HG02763 (cell line): ENCODE data around the gene SSU72.

Experiments
- ATAC-seq: cut with Tn5 transposase; IDR thresholded peaks from one replicate; pipeline ENCODE4 v1.9.1; 2021; ENCODE audit warnings: mild to moderate bottlenecking, moderate library complexity; ENCODE audit not compliant: unreplicated experiment

SSU72 gene

DNA sequence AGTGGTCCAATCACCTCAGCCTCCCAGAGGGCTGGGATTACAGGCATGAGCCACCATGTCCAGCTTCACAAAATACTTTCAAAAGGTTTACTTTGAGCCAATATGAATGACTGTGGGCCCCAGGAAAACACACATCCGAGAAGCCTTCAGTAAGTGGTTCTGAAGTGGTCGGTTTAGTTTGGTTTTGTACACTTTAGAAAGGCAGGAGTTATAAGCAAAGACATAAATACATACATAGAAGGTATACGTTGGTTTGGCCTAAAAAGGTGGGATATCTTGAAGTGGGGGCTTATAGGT is 37.4 kb upstream of the SSU72 start:
- ATAC-seq, result no peak

DNA sequence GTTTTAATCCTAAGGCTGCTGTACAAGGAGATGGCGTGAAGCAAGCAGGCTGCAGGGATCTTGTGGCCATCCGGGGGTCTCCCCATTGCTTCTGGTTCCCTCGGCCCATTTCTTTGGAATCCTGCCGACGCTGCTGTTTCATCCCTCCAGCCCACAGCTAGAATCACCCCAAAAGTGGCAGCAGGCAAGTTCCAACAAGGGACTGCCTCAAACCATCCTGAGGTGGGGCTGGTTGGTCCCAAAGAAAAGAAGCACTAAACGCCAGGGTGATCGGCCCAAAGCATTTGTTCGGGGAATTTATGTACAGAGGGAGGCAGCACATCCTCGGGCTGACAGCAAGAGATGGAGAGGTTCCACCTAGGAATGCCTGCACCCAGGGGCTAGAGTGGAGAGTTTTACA is 36.1 kb upstream of the SSU72 start:
- no peak for ATAC-seq

DNA sequence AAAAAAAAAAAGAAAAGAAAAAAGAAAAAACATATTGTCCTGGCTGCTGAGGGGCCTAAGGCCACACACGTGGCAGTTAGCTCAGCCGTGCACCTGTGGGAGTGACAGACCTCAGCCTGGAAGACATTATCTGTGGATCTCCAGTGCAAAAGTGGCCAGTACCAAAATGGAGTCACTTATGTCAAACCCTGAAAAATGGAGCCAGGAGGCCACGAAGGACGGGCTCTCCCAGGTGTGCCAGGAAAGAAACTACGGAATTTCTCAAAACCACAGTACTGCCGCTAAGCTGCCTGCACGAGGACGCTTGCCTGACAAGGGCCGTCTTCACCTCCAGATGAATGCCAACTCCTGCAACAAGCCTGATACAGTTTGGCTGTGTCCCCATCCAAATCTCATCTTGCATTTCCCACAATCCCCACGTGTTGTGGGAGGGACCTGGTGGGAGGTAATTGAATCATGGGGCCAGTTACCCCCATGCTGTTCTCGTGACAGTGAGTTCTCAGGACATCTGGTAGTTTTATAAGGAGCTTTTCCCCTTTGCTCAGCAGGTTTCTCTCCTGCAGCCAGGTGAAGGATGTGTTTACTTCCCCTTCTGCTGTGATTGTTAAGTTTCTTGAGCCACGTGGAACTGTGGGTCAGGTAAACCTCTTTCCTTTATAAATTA is 35.3 kb upstream of the SSU72 start:
- ATAC-seq, result no peak

DNA sequence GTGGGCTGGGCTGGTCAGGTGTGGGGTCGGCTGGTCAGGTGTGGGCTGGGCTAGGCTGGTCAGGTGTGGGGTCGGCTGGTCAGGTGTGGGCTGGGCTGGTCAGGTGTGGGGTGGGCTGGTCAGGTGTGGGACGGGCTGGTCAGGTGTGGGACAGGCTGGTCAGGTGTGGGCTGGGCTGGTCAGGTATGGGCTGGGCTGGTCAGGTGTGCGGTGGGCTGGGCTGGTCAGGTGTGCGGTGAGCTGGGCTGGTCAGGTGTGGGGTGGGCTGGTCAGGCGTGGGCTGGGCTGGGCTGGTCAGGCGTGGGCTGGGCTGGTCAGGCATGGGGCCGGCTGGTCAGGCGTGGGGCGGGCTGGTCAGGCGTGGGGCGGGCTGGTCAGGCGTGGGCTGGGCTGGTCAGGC is 31.6 kb upstream of the SSU72 start:
- ATAC-seq, result no peak

DNA sequence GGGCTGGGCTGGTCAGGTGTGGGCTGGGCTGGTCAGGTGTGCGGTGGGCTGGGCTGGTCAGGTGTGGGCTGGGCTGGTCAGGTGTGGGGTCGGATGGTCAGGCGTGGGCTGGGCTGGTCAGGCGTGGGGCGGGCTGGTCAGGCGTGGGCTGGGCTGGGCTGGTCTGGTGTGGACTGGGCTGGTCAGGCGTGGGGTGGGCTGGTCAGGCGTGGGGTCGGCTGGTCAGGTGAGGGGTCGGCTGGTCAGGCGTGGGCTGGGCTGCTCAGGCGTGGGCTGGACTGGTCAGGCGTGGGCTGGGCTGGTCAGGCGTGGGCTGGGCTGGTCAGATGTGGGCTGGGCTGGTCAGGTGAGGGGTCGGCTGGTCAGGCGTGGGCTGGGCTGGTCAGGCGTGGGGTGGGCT is 31.1 kb upstream of the SSU72 start:
- ATAC-seq, result no peak

DNA sequence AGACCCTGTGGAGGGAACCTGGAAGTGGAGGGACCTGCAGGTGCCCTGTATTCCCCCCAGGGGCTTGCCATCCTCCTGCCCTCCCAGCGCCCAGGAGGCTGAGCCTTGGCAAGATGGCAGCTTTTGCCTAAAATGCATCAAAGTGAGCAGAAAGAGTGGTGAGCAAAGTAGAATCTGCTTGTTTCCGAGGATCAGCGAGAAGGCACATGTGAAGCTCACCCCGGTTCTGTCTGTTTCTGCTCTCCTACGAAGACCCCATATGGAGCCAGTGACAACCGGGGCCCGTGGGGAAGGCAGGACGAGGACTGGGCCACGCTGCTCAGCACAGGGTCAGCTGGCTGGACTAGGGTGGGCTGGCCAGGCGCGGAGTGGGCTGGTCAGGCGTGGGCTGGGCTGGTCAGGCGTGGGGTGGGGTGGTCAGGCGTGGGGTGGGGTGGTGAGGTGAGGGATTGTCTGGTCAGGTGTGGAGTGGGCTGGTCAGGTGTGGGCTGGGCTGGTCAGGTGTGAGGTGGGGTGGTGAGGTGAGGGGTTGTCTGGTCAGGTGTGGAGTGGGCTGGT is 30.4 kb upstream of the SSU72 start:
- no peak for ATAC-seq

DNA sequence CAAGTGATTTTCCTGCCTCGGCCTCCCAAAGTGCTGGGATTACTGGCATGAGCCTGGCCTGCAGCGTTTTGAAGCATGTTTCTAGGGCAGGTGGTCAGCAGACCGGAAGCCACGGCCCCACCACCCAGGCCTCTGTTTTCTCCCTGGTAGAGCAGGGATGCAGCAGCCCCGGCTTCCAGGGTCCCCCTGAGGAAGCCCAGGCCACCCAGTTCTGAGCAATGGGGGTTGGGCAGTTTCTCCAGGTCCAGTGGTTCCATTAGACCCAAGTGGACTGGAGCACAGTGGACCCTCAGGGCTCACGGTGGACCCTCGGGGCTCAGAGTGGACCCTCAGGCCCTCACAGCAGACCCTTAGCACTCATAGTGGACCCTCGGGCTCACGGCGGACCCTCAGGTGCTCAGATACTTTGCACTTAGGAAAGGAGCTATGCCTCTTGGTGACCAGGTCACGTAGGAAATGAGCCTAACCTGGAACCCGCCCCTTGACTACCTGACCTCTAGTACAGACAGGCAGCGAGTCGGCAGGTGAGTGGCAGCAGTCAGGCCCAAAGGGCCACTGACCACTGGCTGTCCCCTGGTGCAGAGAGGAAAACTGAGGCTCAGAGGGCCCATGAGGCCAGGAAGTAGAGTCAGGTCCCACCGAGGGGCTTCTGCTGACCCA is 29.8 kb upstream of the SSU72 start:
- ATAC-seq, result no peak

DNA sequence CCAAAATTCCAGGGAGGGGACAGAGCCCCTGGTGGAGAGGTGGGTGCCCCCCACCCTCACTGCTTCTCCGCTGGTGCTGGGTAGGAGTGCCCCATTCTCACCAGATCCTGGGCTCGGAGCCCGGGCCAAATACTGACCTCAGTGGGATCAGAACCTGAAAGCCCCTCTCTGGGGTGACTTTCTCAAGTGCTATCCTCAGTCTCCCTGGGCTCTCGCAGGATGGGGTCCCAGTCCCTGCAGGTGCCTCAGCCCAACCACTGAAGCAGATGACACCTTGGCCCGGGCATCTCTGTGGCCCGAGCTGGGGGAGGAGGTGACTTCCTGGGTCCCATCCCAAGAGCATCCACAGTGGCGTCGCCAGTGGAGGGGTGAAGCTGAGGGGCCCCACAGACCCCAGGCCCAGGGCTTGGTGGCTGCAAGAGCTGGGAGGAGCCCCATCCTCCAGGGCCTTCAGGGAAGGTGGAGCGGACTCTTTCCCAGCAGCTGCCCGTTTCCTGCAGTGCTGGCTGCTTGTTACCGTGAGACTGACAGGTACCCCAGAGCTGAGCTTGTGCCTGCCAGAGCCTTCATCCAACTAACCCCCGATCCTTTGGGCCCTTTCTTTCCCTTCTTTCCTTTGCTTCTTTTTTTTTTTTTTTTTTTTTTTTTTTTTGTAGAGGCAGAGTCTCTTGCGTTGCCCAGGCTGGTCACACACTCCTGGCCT is 29.2 kb upstream of the SSU72 start:
- no peak for ATAC-seq

DNA sequence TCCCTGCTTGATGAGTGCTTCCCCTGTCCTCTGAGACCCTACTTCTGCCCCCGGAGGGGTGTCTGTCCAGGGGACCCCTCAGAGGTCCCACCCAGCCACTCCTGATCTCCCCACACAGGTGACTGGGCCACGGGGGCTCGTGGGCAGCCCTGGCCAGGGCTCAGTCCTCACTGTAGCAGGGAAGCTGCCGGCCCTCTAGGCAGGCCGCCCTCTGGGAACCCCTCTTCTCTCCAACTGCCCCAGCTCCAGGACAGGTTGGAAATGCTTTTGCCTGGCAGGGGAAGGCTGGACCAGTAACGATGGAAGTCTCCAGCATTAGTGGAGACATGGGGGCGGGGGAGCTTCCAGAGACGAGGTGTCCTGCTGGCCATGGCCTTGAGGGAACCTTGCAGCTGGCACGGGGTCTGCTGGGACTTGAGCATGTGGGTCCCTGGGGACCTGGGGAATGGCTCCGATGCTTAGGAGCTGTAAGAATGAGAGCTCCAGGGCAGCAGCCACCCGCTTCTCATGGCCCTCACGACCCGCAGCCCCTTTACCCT is 28.4 kb upstream of the SSU72 start:
- ATAC-seq, result no peak

DNA sequence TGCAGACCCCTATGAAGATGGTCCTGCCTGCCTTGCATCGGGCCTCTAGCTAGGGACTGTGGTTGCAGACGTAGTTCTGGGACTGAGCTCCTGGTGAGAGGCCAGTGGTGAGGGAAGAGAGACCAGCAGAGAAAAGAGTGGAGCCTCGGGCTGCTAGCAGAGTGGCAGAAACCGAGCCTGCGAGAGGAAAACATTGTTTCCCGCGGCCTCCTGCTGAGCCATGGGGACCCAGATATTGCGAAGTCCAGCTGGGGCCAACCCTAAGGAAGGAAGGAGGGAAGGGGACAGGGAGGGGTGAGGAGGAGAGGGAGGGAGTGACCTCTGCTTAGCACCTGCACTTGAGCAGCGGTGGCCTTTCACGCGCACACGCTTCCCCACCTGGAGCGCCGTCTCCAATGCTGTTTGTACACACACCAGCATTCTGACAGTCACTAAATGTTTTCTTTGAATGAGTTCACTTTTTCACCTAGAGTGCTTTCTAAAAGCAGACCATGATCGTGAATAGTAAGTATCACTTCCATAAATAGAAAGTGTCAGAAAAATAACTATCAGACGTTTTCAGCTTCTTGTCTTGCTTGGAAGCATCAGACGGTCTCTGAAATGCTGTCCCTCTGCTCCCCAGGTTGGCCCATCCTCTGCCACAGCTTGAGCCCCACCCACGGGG is 27.8 kb upstream of the SSU72 start:
- no peak for ATAC-seq

DNA sequence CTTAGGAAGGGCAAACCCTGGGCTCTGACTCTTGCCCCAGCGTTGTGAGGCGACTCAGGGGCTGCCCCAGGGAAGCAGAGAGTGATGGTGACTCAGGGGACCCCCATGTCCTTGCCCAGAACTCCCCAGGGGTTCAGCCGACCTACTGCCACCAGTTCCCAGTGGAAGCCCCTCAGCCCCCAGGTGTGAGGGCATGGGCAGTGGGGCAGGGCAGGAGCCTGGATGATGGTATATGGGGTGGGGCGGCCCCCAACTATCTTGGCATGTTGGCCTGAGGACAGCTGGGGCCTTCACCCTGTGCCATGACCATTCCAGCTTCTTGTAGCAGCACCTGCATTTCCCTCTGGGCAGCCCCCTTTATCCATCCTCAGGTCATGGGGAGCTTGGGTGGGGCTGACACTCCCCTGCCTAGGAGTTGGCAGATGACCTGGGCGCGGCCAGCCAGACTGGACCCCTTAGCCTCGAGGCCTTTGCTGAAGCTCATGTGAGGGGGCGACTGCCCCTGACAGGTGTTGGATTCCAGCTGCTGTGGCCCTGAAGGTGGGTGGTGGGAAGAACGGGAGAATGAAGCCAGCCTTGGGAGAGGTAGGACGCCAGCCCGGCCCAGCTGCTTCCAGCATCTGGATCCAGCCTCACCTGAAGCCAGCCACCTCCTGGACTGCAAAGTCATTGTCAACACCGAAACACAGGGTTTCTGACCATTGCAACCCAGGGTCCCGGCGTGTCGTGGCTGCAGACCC is 27.1 kb upstream of the SSU72 start:
- ATAC-seq, result no peak

DNA sequence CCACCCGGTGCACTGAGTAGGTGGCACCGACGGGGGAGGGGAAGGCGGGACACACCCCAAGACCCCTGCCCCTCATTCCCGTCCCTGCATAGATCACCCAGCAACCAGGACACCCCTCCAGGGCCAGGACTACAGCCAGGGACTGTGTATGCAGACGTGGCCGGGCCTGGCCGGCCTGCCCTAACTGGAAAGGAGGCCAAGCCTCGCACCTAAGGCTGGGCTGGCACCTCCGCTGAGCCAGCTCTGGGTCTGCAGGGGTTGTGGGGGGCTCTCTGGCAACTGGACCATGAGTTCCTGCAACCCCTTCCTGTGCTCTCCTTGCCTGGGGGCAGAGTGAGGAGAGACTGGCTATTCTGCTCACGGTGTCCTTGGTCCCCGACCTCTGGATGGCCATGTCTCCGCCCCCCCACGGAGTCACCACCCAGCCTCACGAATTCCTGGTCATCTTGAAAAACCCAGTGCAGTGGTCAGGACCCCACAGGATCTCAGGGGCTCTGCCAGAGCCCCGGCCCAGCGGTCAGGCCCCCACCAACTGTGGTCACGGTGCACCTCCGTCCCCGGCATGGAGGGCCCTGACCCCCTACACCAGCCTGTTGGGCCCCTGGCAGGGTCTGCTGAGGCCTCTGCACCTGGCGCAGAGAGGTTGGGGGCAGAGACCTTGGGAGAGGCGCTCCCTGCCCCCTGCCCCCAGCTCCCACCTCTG is 26.3 kb upstream of the SSU72 start:
- ATAC-seq, result no peak

DNA sequence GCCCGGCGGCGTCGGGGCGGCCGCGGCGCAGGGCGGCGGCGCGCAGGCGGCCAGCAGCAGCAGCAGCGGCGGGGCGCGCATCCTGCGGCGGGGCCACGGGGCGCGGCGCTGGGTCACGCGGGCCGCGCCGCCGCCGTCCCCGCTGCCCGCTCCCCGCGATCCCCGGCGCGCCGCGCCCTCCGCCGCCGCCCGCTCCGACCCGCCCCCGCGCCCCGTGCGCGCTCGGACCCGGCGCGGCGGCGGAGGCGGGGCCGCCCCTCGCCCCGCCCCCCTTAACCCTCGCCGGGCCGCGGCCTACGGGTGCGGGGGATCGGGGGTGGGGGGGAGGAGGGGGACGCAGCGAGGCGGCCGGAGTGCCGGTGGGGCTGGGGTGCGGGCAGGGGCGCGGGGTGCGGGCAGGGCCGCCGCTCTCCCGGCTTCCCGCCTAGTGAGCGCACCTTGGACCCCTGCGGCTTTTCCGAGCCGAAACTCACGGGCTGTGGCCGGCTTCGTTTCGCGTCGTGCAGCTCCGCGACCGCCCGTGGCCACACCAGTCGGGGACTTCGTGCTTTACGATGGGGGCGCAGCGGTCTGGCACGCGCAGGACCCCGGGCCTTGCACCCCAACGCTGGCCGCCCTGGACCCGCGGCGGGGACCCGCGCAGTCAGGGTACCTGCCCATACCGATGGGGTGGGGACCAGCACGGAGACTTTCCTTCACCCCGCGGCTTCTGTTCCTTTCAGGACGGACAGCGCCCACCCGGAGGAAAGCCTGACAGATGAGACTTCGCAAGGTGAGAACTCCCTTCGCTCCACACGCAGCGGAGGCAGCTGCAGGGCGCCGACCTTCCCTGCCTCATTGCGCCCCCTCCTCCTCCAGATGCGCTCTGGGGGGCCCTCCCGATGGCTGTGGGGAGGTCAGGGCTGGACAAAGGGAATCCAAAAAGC is 25.5 kb upstream of the SSU72 start, which contains the start of gene FNDC10:
Gene FNDC10, minus strand, starts transcription at position 201 of the 926 bp plus-strand sequence. Its CDS starts 120 bp downstream, at position 81.
- ATAC-seq, result no peak

DNA sequence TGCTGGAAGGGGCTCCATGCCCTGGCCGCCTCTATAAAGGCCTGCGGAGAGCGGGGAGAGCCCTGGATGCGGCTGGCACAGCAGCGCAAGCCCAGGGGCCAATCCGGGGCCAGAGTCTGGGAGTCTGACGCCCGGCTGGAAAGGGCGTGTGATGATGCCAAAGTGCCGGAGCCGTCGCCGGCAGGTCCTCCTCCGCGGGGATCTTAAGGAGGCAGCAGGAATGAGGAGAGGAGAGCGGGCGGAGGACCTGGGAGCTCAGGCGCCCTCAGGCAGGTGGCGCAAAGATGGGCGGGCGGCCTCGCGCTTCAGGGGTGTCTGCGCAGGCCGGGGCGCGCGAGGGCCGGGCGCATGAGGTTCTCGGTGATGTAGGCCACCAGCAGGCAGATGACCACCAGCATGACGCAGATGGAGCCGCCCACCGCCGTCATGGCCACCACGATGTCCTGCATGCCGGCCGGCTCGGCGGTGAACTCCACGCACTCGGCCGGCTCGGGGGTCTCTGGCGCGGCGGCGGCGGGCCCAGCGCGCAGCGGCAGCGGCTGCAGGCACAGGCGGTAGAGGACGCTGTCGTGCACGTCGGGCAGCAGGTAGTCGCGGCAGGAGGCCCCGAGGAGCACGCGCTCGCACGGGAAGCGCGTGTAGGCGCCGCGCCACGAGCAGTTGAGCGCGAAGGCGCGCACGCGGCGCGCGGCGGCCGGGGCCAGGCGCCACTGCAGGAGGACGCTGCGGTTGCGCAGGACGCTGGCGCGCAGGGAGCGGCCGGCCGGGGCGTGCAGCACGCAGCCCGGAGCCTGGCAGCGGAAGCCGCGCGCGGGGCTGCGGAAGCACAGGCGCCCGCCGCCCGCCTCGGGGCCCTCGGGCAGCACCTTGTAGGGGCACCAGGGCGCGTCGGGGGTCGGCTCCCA is 24.6 kb upstream of the SSU72 start:
- ATAC-seq, result no peak

DNA sequence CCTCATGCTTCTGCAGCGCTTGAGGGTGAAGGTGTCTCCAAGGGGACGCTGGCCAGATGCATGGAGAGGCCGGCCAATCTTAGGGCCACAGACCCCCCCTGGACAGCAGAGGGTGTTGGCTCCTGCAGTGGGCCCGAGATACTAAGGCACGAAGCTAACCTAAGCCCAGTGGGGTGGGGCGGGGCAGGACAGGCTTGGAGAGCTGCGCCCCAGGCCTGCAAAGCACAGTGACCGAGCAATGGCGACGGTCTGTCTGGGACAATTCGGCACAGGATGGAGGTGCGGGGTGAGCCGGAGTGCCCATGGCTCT is 24.0 kb upstream of the SSU72 start:
- no peak for ATAC-seq

DNA sequence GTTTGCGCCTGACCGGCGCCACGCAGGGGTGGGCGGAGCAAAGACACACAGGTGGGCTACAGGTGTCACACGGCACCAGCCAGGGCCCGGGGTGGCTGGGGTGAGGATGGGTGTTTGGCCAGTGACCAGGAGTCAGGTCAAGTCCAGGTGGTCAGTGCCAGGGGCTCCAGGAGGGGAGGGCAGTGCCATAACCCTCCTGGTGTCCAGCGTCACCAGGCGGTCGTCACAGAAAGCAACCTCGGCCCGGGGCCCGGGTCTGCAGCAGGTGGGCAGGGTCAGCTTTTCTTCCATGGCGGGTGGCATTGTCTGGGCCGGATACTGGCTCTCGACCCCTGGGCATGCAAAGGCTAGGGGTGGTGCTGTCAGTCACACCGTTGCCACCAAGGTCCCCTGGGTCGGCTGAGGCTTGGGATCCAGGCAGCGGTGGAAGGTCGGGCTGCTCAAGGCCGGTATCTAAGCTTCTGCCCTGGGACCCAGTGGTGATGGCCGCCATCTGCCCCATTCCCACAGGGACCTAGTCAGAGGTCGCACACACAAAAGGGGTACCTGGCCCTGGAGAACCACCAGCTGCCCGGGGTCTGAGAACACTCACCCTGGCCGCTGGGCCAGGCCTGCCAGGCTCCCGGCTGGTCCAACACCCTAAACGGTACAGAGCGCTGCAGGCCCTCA is 23.5 kb upstream of the SSU72 start:
- no peak for ATAC-seq

DNA sequence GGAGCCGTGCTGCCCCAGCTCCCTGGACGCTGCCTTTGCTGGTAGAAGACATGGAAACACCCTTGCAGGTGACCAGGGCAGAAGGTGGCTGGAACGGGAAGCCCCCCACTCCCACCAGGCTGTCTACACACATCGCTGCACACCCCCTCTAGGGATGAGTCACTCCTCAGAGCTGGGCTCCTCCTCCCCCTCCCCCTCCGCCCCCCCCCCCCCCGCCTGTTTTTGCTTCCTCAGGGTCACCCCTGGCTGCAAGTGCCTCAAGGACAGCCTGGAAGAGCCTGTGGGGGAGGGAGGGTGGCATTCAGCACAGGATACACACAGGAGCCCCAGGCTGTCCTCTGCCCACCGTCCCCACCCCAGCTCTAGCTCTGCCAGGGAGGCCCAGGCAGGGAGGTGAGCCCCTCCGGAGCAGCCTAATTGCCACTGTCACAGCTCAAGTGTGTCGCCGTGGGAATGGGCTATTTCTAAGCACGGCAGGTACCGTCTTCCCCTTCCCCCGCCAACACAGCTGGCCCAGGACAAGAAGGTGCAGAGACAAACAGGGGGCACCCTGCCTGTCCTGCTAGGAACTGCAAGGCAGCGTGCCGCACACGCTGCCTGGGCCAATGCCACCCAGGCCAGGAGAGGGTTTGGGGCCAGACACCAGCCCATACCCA is 22.7 kb upstream of the SSU72 start:
- ATAC-seq, result no peak
